Testis (tissue), 2 donors: ENCODE measurements around the gene TGFBI.

Experiments used
- POLR2A ChIP-seq: fragments of 450-650 bp; IDR thresholded peaks from one replicate; pipeline ENCODE4 v1.6.1; 2017; ENCODE audit warnings: antibody characterized with exemption, mild to moderate bottlenecking, moderate library complexity
- TF ChIP-seq, protein P1 (sequence below), 3 experiments: fragments of 450-650 bp in 2 of 3; fragments of 200-600 bp in 1 of 3; sonication (generic) in 1 of 3; IDR thresholded peaks; one replicate each; pipeline ENCODE4 v1.5.1; 2016 to 2019; ENCODE audit warnings: antibody characterized with exemption in 3 of 3, mild to moderate bottlenecking in 2 of 3, moderate library complexity in 1 of 3

DNA sequence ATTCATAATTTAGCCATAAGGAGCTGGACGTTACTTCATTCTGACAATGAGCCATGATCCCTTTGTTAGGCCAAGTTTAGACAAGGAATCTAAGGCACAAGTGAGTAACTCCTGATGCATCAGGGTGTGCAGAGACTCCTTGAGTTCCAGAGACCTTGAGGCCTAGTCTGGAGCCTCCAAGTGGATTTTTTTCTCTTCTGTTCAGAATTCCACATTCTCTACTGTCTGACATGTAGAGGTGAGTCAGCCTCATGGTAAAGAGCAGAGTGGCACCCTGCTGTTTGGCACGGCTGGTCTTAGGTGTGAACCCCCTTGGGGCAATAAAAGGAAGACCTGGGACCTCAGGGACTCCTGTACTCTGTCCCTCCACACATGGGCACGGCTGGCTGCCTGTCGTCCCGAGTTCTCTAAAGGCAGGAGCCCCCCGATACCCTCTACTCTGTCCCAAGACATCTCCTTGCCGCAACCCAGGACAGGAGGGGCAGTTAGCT is 22.0 kb upstream of the TGFBI start:
- TF ChIP-seq, protein P1, sequence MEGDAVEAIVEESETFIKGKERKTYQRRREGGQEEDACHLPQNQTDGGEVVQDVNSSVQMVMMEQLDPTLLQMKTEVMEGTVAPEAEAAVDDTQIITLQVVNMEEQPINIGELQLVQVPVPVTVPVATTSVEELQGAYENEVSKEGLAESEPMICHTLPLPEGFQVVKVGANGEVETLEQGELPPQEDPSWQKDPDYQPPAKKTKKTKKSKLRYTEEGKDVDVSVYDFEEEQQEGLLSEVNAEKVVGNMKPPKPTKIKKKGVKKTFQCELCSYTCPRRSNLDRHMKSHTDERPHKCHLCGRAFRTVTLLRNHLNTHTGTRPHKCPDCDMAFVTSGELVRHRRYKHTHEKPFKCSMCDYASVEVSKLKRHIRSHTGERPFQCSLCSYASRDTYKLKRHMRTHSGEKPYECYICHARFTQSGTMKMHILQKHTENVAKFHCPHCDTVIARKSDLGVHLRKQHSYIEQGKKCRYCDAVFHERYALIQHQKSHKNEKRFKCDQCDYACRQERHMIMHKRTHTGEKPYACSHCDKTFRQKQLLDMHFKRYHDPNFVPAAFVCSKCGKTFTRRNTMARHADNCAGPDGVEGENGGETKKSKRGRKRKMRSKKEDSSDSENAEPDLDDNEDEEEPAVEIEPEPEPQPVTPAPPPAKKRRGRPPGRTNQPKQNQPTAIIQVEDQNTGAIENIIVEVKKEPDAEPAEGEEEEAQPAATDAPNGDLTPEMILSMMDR (IDR thresholded peaks at IDR 0.05) = no peak
- TF ChIP-seq POLR2A = no peak
